ENCODE data around the gene FAM131A. TPM values are rescaled to one million over a fixed set of nuclear protein-coding genes. Genes with fewer than 3 reads are reported as not detected.

FAM131A gene
- total RNA-seq, 1 experiment from 2014 or later, result 14.4 TPM

DNA sequence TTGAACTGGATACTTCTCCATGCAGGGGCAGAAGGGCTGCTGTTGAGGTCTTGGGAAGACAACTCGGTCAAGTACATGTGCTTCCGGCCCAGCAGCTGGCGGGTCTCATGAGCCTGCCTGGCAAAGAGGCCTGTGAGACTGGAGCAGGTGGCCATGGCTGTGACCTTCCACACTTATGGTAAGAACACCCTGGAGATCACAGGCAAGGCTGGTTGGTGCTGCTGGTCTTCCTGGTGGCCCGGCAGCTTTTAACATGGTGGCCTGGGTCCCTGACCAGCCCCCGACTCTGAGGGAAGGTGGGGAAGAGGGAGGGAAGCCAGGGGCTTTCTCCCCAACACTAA is 57.9 kb downstream of the FAM131A start:
- Histone ChIP-seq H2BK12ac (ENCODE audit: insufficient read length, low read depth, low read length) (no peak overlapping the region), H3T11ph (ENCODE audit: low read length) (no peak overlapping the region), H2AK5ac (ENCODE audit: insufficient read length, low read length) (no peak overlapping the region), H3K23me2 (ENCODE audit: insufficient read length, low read depth, low read length, poor library complexity, severe bottlenecking) (peaks cover 2% of the 10 kb centered on the region), H3K9me3 (ENCODE audit: control insufficient read depth, low read depth, low read length) (no peaks in the 10 kb centered on the region), H3K79me1 (ENCODE audit: insufficient read depth, low read depth, low read length, poor library complexity, severe bottlenecking) (no peaks in the 10 kb centered on the region), H2BK20ac (ENCODE audit: low read depth, low read length, poor library complexity, severe bottlenecking) (no peak overlapping the region), H3K4me2 (ENCODE audit: insufficient read depth, insufficient read length, low read length) (no peak overlapping the region), H3K4ac (ENCODE audit: low read depth, low read length) (no peak overlapping the region), H2BK15ac (ENCODE audit: low read depth, low read length) (no peak overlapping the region), H4K8ac (replicated peaks; ENCODE audit: insufficient read length, low read depth, low read length) (no peak overlapping the region), H4K91ac (ENCODE audit: insufficient read length, low read depth, low read length) (no peak overlapping the region), H2BK120ac (ENCODE audit: low read depth, low read length, poor library complexity, severe bottlenecking) (no peak overlapping the region), H3K79me2 (ENCODE audit: insufficient read depth, low read length) (no peaks in the 10 kb centered on the region), H3K4me1 (ENCODE audit: insufficient read depth, low read length) (no peaks in the 10 kb centered on the region; the same call in 1 of the 2 replicates), H4K20me1 (ENCODE audit: control insufficient read depth, insufficient read depth, insufficient read length) (no peaks in the 10 kb centered on the region), H3K23ac (ENCODE audit: insufficient read length, low read depth, low read length) (no peak overlapping the region), H3K9ac (ENCODE audit: extremely low read depth, insufficient read length, low read length) (no peak overlapping the region), H3K27ac (ENCODE audit: insufficient read length, low read depth, low read length) (no peak overlapping the region), H3K14ac (ENCODE audit: insufficient read depth, low read length) (no peak overlapping the region), H4K5ac (ENCODE audit: insufficient read length, low read depth, low read length) (no peak overlapping the region), H2AFZ (ENCODE audit: low read length) (no peak overlapping the region), H3K56ac (ENCODE audit: insufficient read length, low read depth, low read length) (no peak overlapping the region), H2BK5ac (ENCODE audit: insufficient read length, low read length) (no peak overlapping the region), H3K27me3 (ENCODE audit: insufficient read depth, low read length) (no peaks in the 10 kb centered on the region), H3K18ac (ENCODE audit: insufficient read length, low read depth, low read length) (no peak overlapping the region)
- DNase-seq, result no peak
- Mint-ChIP-seq H3K9me3 (no peaks in the 10 kb centered on the region), H3K4me1 (peaks cover 6 to 15% of the 10 kb centered on the region in 2 experiments), H3K36me3 (ENCODE audit: insufficient read depth in 1 of 3, low read depth in 3 of 3) (no peaks in the 10 kb centered on the region), H3K27ac (peak overlapping the region in 1 of 3 experiments; percentile 90; a peak in 1 of 7 replicates), H3K4me3 (no peak overlapping the region), H3K27me3 (ENCODE audit: low read depth) (peaks cover 23% of the 10 kb centered on the region)
- WGBS (ENCODE audit: extremely low coverage, insufficient read length, low lambda C conversion rate), result no CpG with 5 or more reads among the region's 5 CpGs
- TF ChIP-seq, protein P1, sequence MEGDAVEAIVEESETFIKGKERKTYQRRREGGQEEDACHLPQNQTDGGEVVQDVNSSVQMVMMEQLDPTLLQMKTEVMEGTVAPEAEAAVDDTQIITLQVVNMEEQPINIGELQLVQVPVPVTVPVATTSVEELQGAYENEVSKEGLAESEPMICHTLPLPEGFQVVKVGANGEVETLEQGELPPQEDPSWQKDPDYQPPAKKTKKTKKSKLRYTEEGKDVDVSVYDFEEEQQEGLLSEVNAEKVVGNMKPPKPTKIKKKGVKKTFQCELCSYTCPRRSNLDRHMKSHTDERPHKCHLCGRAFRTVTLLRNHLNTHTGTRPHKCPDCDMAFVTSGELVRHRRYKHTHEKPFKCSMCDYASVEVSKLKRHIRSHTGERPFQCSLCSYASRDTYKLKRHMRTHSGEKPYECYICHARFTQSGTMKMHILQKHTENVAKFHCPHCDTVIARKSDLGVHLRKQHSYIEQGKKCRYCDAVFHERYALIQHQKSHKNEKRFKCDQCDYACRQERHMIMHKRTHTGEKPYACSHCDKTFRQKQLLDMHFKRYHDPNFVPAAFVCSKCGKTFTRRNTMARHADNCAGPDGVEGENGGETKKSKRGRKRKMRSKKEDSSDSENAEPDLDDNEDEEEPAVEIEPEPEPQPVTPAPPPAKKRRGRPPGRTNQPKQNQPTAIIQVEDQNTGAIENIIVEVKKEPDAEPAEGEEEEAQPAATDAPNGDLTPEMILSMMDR (conservative IDR thresholded peaks at IDR 0.05), result no peak

Other genes starting within 250 kb of the FAM131A start
- not detected in 2 replicates for gene HTR3E, start 240.5 kb upstream of the FAM131A start, total RNA-seq (2021)
- gene EIF2B5, start 202.2 kb upstream of the FAM131A start, total RNA-seq (2021), result 38.4 and 42.0 TPM in 2 replicates
- 64.7 and 69.7 TPM in 2 replicates for gene DVL3, start 182.2 kb upstream of the FAM131A start, total RNA-seq (2021)
- gene AP2M1, start 162.7 kb upstream of the FAM131A start, total RNA-seq (2021), result 443 and 459 TPM in 2 replicates
- gene ABCF3, start 151.4 kb upstream of the FAM131A start, total RNA-seq (2021), result 56.1 and 58.4 TPM in 2 replicates
- gene VWA5B2, start 108.0 kb upstream of the FAM131A start, total RNA-seq (2021), result 2.7 TPM in 2 replicates
- 54.1 and 62.2 TPM in 2 replicates for gene ALG3, start 88.6 kb upstream of the FAM131A start, total RNA-seq (2021)
- 8.1 and 9.8 TPM in 2 replicates for gene EEF1AKMT4, start 87.9 kb upstream of the FAM131A start, total RNA-seq (2021)
- 12.6 and 13.9 TPM in 2 replicates for gene CAMK2N2, start 76.0 kb upstream of the FAM131A start, total RNA-seq (2021)
- gene ECE2, start 61.6 kb upstream of the FAM131A start, total RNA-seq (2021), result not detected in 2 replicates
- gene PSMD2, start 38.4 kb upstream of the FAM131A start, total RNA-seq (2021), result 337 and 344 TPM in 2 replicates
- 532 and 544 TPM in 2 replicates for gene EIF4G1, start 23.0 kb upstream of the FAM131A start, total RNA-seq (2021)
- 17.2 and 19.5 TPM in 2 replicates for gene CLCN2, start 24.0 kb downstream of the FAM131A start, total RNA-seq (2021)
- gene POLR2H, start 24.1 kb downstream of the FAM131A start, total RNA-seq (2021), result 115 and 122 TPM in 2 replicates
- gene THPO, start 40.6 kb downstream of the FAM131A start, total RNA-seq (2021), result 0.64 and 0.85 TPM in 2 replicates
- 1.8 and 1.9 TPM in 2 replicates for gene CHRD, start 42.5 kb downstream of the FAM131A start, total RNA-seq (2021)
- 0.59 and 1.0 TPM in 2 replicates for gene EPHB3, start 224.2 kb downstream of the FAM131A start, total RNA-seq (2021)

Measured in H9 (cell line).